COLO668 (cell line): ENCODE results near the gene TEX2.

Experiments
- DNase-seq: peaks from one replicate; lab custom pipeline; 2025; ENCODE audit not compliant: unreplicated experiment; lab: John Stamatoyannopoulos, UW

Gene TEX2

GRCh38 chr17:64270885-64271284 is 7.8 kb upstream of the TEX2 start:
- DNase-seq, result no peak

GRCh38 chr17:64269687-64270649 is 6.9 kb upstream of the TEX2 start:
- DNase-seq, result peak; percentile 37

DNA sequence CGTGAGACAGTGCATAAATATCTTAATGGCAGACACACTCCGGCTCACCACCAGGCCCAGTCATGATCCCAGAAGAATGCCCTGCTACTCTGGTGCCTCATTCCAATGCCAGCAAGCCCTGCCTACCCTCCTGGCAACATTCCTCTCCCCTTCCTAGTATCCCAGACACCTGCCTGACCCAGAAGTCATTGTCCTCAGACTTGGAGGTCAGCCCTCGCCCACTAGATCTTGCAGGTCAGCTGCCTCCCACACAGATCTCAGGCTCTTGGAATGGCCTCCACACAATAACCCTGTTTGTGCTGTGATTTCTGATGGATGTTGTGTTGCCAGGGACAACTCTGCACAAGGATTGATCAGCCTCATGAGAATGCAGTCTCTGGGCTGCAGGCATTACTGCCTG is 1.8 kb upstream of the TEX2 start:
- no peak for DNase-seq

GRCh38 chr17:64262198-64262999 is 661 bp downstream of the TEX2 start:
- peak; percentile 50 for DNase-seq

DNA sequence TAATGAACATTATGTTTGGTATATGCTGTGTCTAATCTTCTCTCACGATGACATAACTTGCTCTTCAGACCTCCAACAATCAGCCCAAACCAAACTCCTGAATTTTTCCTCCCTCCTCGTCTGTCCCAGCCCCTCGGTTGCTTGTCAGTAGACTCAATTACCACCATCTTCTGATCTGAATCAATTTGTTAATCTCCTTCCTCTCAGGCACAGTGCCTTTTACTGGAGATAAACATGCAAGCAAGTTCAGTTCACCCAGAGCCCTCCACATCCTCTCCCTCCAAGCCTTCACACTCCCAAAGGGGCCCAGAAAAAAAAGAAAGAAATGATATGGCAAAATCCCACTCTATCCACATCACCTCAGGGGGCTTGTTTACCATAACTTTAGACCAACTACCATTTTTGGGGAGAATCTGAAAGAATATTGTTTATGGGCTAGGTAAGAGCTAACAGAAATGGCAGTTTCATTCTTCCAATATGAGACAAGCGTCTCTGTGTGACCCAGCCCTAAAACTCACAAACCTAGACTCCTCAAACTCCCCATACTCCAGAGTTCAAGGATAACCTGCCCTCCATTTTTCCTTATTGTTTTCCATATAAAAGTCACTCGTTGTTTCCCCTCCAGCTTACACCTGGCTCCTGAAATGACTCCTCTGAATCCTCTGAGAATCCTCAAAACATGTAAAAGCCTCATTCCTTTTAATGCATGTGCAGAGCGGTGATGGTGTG is 1.5 kb downstream of the TEX2 start:
- DNase-seq, result no peak

GRCh38 chr17:64260886-64261285 is 2.2 kb downstream of the TEX2 start:
- DNase-seq, result no peak

DNA sequence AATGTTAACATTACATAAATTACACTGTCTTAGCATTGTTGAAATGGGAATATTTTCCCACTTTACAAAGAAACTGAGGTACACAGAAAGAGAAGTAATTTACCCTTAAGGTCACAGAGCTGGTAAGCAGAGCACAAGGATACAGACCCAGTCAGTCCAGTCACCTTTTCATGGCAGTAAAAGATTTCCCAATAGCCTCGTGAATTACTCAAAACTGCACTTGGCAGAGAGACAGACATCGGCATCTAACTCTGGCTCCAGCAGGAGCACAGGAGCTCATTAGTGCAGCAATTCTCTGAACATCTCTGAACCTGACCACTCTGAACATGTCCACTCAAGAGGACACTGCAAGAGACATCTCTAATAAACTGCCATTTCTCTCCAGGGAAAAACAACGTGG is 3.1 kb downstream of the TEX2 start:
- DNase-seq, result no peak

GRCh38 chr17:64259426-64259825 is 3.6 kb downstream of the TEX2 start:
- DNase-seq, result no peak

- no peak for DNase-seq
Observed at GRCh38 chr17:64256913-64257807, 5.9 kb downstream of the TEX2 start.

- peak; percentile 67 for DNase-seq
Observed at GRCh38 chr17:64255764-64256163, 7.3 kb downstream of the TEX2 start.

GRCh38 chr17:64254755-64255154 is 8.3 kb downstream of the TEX2 start:
- no peak for DNase-seq

- DNase-seq, result no peak
Observed at GRCh38 chr17:64253470-64253869, 9.6 kb downstream of the TEX2 start.

- no peak for DNase-seq
Observed at GRCh38 chr17:64252831-64253230, 10.2 kb downstream of the TEX2 start.

- peak; percentile 24 for DNase-seq
Observed at GRCh38 chr17:64250233-64250835, 12.7 kb downstream of the TEX2 start.

- DNase-seq, result no peak
Observed at GRCh38 chr17:64247836-64248235, 15.2 kb downstream of the TEX2 start.

DNA sequence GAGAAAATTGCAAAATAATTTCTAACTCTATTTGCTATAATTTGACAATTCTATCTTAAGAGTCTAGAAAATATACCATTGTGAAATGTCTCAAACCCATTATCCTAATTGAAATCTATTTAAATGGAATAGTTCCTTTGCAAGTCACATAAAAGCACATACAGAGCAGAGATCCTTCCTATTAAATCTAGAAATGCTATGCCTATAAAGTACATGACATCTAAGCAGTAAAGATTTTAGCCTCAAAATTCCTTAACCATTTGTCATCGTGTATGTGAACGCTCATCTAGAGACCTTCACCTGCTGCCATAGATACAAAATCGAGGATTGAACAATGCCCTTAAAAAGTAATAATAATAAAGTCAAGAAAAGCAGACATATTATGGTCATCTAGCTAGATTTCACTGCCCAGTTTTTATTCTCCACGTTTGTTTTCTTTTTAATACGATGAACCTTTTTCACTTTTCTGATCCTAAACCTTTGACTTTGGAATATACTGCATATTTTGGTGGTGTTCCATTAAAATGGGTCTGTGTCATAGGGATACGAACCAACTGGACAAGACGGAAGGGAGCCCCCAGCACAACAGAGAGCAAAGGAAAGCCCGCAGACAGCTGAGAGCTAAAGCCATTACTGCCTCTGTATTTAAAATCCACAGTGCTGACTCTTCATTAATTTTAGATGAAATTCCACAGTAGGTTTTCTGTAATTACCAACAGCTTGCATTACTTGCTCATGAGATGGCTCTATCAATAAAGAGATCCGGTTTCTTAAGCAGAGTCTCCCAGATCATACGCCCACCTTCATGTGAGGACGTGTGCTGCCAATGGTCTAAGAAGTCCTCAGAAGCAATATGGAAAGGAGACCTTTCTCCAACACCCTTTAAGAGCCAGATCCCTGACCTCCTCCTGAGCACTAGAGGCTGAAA is 17.6 kb downstream of the TEX2 start:
- DNase-seq, result no peak

GRCh38 chr17:64244165-64244564 is 18.9 kb downstream of the TEX2 start:
- no peak for DNase-seq

- no peak for DNase-seq
Observed at GRCh38 chr17:64243340-64243739, 19.7 kb downstream of the TEX2 start.

- DNase-seq, result no peak
Observed at GRCh38 chr17:64242633-64243032, 20.4 kb downstream of the TEX2 start.
